GM21737 (cell line): Measurements from ENCODE around the gene CWF19L2.
"Not testable (repeated sequence)": the region's sequence is repeated elsewhere in the genome, so short reads cannot be mapped to it uniquely, and the experiment has no call there.

Experiments used
- ATAC-seq: cut with Tn5 transposase; IDR thresholded peaks from one replicate; pipeline ENCODE4 v1.9.1; 2021; ENCODE audit warnings: mild to moderate bottlenecking, moderate library complexity; ENCODE audit not compliant: unreplicated experiment

Gene CWF19L2

GRCh38 chr11:107457558-107458271 lies at the start of gene CWF19L2:
CWF19L2 (minus strand) TSS chr11:107457825; CDS start chr11:107457816, 9 bp downstream.
- ATAC-seq, result peak; percentile 95

GRCh38 chr11:107505647-107506225 lies 48.1 kb upstream of the CWF19L2 start:
- ATAC-seq, result no peak

- no peak for ATAC-seq
These were observed 47.4 kb upstream of the CWF19L2 start for GRCh38 chr11:107504981-107505380.

- no peak for ATAC-seq
These were observed 44.1 kb upstream of the CWF19L2 start for GRCh38 chr11:107501713-107502112.

GRCh38 chr11:107497371-107497770 lies 39.7 kb upstream of the CWF19L2 start:
- ATAC-seq, result not testable (repeated sequence)

- ATAC-seq, result no peak
These were observed 38.4 kb upstream of the CWF19L2 start for GRCh38 chr11:107496011-107496410.

GRCh38 chr11:107494055-107494454 lies 36.4 kb upstream of the CWF19L2 start:
- no peak for ATAC-seq

- no peak for ATAC-seq
These were observed 35.5 kb upstream of the CWF19L2 start for GRCh38 chr11:107493117-107493516.

GRCh38 chr11:107490836-107491235 lies 33.2 kb upstream of the CWF19L2 start:
- ATAC-seq, result no peak

- no peak for ATAC-seq
These were observed 24.6 kb upstream of the CWF19L2 start for GRCh38 chr11:107482234-107482633.

GRCh38 chr11:107478922-107479321 lies 21.3 kb upstream of the CWF19L2 start:
- ATAC-seq, result no peak

- ATAC-seq, result no peak
These were observed 20.2 kb upstream of the CWF19L2 start for GRCh38 chr11:107477820-107478219.

GRCh38 chr11:107473792-107474191 lies 16.2 kb upstream of the CWF19L2 start:
- ATAC-seq, result no peak

- no peak for ATAC-seq
These were observed 15.3 kb upstream of the CWF19L2 start for GRCh38 chr11:107472966-107473365.

GRCh38 chr11:107468596-107468995 lies 11.0 kb upstream of the CWF19L2 start:
- ATAC-seq, result no peak

GRCh38 chr11:107467696-107468095 lies 10.1 kb upstream of the CWF19L2 start:
- ATAC-seq, result no peak

GRCh38 chr11:107466275-107466866 lies 8.7 kb upstream of the CWF19L2 start:
- not testable (repeated sequence) for ATAC-seq

GRCh38 chr11:107457205-107457557 lies 444 bp downstream of the CWF19L2 start:
- peak; percentile 41 for ATAC-seq

GRCh38 chr11:107453594-107454286 lies 3.9 kb downstream of the CWF19L2 start:
- ATAC-seq, result no peak

- ATAC-seq, result no peak
These were observed 10.7 kb downstream of the CWF19L2 start for GRCh38 chr11:107446822-107447431.

GRCh38 chr11:107442715-107443215 lies 14.9 kb downstream of the CWF19L2 start:
- ATAC-seq, result no peak
